NCI-H1930 (cell line): ENCODE measurements around the gene ATP6V0D1.

Experiments used
- DNase-seq, 2 experiments: peaks; one replicate each; lab custom pipeline; 2025; lab: John Stamatoyannopoulos, UW

The ATP6V0D1 gene

DNA sequence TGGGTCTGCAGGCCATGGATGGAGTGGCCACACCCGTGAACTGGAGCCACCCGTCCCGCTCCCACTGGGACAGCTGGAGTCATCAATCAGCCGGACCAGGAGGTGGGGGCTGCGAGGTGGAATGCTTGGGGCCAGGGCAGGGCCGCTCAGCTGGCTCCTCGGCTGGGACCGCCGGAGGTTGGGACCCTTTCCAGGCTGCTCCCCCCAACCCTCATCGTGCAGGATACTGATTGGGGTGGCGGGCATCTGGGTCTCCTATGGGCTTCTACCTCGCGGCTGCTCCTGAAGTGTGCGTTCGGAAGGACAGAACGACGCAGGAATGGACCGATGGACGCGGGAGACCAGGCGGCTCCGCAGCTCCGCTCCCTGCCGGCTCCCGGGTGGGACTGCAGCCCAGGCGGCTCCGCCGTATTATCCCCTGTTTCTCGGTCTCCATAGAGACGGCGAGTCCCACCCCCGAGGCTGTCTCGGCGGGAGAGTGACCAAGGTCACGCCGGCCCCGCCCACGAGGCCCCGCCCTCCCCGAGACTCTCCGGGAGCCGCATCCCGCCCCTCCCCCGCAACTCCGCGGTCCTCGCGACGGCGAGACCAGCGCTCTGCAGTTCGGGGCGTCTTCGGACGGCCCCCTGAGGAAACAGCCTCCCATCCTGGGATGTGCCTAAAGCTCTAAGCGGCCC lies 87.7 kb downstream of the ATP6V0D1 start, which contains the start of gene TPPP3:
TPPP3 (minus strand) TSS at position 388 of the 677 bp plus-strand sequence. CDS start 2,387 bp downstream, outside the sequence.
- peak; percentile 70 to 78 for DNase-seq

DNA sequence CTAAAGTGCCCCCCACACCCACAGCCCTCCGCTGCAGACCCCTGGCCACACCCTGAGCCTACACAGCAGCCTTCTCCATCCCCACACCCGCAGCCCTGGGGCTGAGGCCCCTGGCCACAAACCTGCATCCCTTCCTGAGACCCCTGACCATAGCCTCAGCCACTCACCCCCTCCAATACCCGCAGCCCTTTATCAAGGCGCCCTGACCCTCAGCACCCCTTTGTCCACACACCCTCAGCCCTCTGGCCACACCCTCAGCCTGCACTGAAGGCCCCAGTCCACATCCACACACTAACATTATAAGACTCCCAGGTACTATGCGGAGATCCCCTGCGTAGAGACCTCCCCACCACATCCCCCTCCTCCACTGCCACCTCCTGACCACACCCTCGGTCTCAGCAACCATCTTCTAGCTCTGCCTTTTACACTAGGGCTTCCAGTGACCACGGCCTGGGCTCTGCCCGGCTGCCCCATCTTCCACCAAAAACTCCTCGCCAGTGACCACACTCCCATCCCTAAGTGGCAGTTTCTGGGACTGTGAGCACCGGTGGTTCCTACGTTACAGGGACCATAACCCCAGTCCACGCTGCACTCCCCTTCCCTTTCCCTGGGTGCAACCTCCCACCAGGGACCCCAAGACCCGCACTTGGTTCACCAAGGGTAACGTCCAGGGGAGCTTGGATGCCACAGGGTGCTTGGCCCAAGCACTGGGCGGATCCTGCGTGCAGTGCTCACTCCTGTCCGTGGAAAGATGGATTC lies 88.5 kb downstream of the ATP6V0D1 start:
- no peak for DNase-seq

DNA sequence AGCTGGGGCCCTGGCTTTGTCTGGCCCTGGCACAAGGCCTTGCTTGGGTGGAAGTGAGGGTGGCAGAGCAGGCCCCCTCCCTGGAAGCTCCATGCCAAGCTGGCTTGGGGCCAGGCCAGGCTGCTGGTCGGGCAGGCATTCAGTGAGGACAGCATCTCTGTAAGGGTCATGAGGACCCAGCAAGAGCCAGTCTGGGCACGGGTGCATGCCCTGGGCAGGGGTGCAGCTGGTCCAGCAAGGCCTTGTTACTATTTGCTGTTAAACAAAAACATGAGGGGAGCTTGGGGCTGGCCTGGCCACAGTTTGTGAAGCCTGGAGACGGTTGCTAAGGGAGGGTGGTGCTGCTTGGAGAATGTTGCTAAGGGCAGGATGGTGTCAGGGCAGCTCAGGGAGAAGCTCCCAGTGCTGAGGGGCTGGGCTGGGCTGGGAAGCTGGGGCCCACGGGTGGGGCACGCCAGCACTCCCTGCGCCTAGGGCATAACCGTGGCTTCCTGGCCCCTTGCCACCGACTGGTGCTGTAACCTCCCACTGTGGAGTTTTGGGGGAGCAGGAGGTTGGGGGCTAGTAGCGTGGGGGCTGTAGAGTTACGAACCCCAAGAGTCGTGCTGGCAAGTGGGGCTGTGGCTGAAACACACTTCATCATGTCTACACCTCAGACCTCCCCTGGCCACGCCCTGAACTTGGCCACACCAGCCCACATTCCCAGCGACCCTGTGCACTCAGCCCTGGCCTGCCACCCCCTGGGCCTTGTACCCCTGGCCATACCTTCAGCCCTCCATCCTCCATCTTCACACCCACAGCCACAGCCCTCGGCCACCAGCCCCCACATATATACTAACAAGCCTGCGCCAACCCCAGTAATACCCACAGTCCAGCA lies 89.3 kb downstream of the ATP6V0D1 start:
- no peak for DNase-seq

DNA sequence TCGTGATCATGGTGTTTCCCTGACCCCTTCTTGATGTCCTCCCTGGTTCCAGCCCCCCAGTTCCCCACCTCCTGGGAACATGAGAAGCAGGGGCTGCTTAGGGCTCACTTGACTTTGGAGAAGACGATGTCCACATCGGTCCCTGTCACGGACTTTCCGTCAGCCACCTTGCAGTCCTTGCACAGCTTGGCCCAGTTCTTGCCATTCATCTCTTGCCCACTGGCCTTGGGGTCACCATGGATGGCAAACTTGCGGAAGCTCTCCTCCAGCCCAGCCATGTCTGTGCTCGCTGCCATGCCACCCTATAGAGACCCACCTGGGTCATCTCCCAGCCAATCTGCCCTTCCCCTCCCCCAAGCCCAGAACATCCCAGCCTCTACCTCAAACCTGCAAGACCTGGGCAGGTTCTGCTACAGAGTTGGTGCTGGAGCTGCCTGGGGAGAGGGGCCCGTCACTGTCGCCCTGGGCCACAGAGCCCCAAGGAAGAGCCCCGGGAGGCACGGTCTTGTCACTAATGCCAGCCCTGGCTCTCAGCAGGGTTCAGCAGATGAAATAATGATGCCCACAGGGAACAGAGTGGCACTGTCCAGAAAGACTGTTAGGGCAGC lies 90.0 kb downstream of the ATP6V0D1 start:
- DNase-seq: no peak

DNA sequence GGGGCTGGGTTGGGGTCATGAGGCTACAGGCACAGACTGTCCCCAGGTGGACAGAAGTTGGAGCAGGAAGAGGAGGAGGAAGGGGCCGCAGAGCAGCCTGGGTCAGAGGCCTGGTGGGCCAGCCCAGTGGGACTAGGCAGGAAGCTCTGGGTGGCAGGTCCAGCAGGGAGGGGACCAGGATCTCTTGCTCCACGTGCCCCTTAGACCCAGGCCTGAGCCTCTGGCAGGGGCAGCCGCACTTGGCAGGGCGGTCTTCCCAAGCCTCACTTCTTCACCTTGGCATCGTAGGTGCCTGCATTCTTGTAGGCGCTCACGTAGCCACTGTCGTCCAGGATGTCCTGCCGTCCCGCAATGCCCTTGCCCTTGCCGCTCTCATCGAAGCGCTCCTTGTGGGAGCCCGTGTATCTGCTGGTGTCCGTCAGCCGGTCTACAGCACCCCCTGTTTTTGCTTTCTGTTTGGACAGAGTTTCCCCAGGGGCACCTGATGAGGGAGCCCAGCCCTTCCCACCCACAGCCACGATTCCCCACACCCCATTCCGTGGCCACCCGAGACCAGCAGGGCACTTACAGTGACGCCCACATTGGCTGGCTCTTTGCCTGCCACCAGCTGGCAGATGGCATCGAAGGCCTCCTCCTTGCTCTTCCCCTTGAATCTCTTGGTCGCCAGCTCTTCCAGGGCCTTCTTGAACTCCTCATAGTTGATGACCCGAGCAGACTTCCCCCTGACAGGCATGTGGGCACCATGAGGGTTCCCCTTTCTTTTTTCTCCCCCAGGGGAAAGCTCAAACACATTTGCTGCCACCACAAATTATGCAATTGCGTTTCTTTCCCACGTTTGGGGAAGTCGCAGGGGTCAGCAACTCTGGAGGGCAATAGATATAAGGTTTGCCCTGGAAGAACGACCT lies 90.8 kb downstream of the ATP6V0D1 start:
- no peak for DNase-seq

DNA sequence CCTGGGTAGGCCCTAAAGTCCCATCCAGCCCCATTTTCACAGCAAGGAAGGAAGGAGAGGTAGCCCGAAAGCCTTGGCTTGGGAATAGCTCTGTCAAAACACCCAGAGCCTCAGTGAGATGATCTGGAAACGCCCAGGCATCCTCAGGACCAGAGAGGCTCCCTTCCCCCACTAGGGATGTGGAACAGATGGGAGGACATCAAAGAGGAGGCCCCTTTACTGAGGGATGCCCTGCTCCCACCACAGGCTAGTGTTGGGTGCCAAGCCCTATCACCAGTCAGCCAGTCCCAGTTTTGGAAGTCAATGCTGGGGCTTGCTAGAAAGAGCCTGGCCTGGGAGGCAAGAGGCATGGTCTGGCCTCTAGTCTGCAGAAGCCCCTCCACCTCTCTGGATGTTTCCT lies 92.4 kb downstream of the ATP6V0D1 start:
- DNase-seq: no peak

DNA sequence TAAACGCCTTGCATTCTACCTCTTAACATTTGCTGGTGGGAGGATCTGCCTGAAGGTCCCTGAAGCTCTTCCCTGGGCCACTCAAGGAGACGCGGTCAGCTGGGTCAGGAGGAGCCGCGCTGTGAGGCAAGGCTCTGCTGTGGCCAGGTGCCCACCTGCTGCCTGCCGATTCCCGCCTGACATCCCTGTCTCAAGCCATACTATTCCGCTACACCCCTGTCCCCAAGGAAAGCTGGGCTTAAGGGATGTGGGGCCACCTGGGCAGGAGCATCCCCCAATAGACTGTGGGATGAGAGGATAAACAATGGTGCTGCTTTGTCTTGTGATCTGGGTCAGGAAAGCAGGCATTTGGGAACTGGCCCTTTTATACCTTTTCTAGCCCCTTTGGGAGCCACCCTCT lies 92.8 kb downstream of the ATP6V0D1 start:
- no peak for DNase-seq
